Measurements from ENCODE around the gene CLIP4.

DNA sequence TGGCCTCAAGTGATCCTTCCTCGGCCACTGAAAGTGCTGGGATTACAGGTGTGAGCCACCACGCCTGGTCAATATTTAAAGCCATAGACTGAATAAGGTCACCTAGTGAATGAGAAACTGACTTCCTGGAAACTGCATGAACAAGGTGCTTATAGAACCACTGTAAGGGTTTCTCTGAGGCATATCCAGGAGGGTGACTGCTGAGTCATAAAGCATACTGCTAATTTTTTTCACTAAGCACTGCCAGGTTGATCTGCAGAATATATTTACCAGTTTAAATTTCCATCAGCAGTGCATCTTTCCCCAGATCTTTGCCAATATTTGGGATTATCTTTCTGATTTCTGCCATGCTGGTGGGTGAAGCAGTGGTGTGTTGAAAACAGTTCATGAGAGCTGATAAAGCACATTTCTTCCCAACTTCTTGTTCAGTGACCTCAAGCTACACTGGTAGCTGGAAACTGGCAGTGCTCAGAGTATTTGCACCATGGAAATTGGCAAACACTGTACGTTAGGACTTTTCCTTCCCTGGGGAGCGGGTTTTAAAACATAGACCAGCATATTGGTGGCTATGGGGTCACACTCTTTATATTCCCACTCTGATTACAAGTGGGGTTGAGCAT is 4.2 kb upstream of the CLIP4 start:
- TF ChIP-seq, protein P1, sequence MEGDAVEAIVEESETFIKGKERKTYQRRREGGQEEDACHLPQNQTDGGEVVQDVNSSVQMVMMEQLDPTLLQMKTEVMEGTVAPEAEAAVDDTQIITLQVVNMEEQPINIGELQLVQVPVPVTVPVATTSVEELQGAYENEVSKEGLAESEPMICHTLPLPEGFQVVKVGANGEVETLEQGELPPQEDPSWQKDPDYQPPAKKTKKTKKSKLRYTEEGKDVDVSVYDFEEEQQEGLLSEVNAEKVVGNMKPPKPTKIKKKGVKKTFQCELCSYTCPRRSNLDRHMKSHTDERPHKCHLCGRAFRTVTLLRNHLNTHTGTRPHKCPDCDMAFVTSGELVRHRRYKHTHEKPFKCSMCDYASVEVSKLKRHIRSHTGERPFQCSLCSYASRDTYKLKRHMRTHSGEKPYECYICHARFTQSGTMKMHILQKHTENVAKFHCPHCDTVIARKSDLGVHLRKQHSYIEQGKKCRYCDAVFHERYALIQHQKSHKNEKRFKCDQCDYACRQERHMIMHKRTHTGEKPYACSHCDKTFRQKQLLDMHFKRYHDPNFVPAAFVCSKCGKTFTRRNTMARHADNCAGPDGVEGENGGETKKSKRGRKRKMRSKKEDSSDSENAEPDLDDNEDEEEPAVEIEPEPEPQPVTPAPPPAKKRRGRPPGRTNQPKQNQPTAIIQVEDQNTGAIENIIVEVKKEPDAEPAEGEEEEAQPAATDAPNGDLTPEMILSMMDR (IDR thresholded peaks at IDR 0.05): no peak
- no peak for TF ChIP-seq POLR2A (IDR thresholded peaks at IDR 0.05)

Data from uterus (tissue), 2 donors.